Gastroesophageal sphincter (tissue), 3 donors: ENCODE results near the gene TULP1.

ENCODE experiments used
- CTCF ChIP-seq, 4 experiments: fragments of 200-600 bp in 2 of 4; fragments of 450-650 bp in 2 of 4; sonication (generic) in 1 of 4; IDR thresholded peaks; one replicate each; pipeline ENCODE4 v1.5.1; 2017 to 2019; ENCODE audit warnings: antibody characterized with exemption in 4 of 4, mild to moderate bottlenecking in 2 of 4, moderate library complexity in 2 of 4
- EP300 ChIP-seq: sonication (generic); formaldehyde crosslinking; IDR thresholded peaks from one replicate; pipeline ENCODE4 v1.6.1; 2017; ENCODE audit warnings: antibody characterized with exemption, mild to moderate bottlenecking
- POLR2AphosphoS5 ChIP-seq: sonication (generic); formaldehyde crosslinking; IDR thresholded peaks from one replicate; pipeline ENCODE4 v1.6.1; 2017; ENCODE audit warnings: antibody characterized with exemption

GRCh38 chr6:35451354-35452182, 61.1 kb downstream of the TULP1 start:
- no peak for TF ChIP-seq CTCF (IDR thresholded peaks at IDR 0.05)
- no peak for TF ChIP-seq EP300
- no peak for TF ChIP-seq POLR2AphosphoS5
